GM19372 (cell line): ENCODE results near the gene ACSS2.

ENCODE experiments used
- ATAC-seq: cut with Tn5 transposase; IDR thresholded peaks from one replicate; pipeline ENCODE4 v1.9.1; 2021; ENCODE audit warnings: mild to moderate bottlenecking, low read depth, moderate library complexity; ENCODE audit not compliant: unreplicated experiment

The ACSS2 gene, protein sequence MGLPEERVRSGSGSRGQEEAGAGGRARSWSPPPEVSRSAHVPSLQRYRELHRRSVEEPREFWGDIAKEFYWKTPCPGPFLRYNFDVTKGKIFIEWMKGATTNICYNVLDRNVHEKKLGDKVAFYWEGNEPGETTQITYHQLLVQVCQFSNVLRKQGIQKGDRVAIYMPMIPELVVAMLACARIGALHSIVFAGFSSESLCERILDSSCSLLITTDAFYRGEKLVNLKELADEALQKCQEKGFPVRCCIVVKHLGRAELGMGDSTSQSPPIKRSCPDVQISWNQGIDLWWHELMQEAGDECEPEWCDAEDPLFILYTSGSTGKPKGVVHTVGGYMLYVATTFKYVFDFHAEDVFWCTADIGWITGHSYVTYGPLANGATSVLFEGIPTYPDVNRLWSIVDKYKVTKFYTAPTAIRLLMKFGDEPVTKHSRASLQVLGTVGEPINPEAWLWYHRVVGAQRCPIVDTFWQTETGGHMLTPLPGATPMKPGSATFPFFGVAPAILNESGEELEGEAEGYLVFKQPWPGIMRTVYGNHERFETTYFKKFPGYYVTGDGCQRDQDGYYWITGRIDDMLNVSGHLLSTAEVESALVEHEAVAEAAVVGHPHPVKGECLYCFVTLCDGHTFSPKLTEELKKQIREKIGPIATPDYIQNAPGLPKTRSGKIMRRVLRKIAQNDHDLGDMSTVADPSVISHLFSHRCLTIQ

DNA sequence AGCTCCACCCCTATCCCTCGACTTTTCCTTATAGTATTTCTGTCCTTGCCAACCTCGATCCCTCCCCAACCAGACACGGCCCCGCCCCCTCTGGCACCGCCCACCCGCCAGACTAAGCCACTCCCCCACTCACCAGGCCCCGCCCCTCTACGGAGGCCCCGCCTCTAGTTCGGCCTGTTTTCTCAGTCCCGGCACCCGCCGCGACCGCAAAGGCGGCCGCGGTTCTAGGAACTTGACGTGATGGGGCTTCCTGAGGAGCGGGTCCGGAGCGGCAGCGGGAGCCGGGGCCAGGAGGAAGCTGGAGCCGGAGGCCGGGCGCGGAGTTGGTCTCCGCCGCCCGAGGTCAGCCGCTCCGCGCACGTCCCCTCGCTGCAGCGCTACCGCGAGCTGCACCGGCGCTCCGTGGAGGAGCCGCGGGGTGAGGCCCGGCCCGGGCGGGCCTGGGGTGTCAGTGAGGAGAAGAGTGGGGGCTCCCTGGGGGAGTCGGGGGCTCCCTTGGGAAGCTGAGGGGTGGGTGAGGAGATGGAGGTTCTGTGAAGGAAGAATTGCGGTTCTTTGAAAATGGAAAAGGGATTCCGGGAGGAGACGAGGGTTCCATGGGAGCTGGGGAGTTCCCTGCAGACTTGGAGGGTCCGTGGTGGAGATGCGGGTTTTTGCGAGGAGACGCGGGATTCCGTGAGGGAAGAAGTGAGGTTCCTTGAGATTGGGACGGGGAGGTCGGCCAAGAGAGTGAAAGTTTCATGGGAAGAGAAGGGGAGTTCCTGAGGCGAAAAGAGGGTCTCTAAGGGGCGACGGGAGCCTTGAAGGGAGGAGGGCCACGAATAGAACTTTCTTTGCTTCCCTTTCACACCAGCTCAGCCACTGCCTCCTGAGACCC is at the start of gene ACSS2:
TSS of gene ACSS2 (plus strand) at position 207 of the 877 bp plus-strand sequence. CDS start at position 241, 34 bp downstream.
- ATAC-seq: peak; percentile 28

DNA sequence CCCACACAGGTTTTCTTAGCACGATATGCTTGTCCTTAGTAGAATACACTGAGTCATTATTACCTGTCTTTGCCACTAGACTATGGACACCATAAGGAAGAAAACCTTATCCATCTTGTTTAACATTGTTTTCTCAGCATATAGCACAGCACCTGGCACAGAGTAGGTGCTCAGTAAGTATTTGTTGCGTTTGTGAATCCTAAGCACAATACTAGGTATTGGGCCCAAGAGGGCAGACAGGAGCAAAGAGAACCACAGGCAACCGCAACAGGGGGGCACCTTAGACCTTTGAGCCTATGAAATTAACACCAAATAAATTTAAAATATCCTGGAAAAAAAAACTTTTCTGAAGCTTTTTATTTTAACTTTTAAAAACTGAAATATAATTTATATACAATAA is 47.2 kb upstream of the ACSS2 start:
- no peak for ATAC-seq

DNA sequence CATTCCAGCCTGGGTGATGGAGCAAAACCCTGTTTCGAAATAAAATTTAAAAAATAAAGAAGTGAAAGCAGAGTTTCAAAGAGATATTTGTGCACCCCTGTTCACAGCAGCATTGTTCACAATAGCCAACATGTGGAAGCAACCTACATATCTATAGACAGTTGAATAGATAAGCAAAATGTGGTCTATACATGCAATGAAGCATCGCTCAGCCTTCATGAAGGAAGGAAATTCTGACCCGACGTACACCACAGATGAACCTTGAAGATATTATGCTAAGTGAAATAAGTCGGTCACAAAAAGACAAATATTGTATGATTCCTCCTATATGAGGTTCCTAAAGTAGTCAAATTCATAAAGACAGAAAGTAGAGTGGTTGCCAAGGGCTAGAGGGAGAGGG is 44.5 kb upstream of the ACSS2 start:
- no peak for ATAC-seq

DNA sequence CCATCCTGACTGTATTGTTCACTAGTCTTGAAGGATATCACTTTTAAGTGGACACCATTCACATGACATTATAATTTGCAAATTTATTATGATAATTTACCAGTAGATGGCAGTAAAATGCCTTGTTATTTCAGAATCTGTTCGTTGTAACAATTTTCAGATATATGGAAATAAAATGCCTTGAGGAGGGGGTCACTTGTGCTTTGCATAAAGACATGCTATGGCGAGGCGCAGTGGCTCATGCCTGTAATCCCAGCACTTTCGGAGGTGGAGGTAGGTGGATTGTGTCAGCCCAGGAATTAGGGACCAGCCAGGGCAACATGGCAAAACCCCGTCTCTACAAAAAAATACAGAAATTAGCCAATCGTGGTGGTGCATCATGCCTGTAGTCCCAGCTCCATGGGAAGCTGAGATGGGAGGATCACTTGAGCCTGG is 41.9 kb upstream of the ACSS2 start:
- ATAC-seq: no peak

DNA sequence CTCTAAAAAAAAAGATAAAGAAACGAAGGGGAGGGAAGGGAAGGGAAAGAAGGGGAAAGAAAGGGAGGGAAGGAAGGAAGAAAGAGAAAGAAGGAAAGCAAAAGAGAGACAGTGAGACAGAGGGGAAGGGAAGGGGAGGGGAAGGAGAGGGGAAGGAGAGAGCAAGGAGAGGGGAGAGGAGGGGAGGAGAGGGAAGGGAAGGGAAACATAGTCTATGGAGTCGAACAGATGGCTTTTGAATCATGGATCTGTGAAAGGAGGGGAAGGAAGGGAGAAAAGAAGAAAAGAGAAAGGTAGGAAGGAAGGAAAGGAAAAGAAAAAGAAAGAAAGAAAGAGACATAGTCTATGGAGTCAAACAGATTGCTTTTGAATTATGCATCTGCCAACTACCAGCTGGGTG is 34.3 kb upstream of the ACSS2 start:
- ATAC-seq: no peak

DNA sequence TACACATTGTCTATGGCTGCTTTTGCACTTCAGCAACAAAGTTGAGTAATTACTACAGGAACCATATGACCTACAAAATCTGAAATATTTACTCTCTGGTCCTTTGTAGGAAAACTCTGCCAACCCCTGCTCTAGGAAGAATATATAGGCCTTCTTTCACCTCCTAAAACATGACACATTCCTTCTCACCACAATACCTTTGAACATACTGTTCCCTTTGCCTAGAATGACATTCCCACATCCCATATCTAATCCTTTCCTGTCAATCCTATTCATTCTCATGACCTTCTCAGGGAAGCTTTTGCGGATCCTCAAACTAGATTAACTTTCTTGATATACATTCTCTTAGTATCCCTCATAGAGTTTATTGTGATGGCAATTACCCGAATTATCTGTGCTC is 33.0 kb upstream of the ACSS2 start:
- ATAC-seq: no peak

DNA sequence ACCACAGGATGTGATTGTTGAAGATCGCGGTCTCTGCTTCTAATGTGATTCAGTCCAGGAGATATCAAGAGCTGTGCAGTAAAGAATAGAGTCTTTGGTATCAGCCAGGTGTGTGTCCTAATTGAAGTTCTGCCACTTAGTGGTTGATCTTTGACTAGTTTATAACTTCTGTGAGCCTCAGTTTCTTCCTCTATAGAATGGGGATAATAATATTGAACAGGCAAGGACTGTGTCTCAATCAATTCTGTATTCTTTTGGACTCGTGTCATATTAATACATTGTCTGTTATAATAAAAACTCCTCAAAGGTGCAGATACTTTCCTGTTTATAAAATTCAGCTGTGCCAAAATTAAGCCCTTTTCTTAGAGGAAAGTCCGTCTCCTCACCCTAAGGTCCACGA is 27.8 kb upstream of the ACSS2 start:
- no peak for ATAC-seq

DNA sequence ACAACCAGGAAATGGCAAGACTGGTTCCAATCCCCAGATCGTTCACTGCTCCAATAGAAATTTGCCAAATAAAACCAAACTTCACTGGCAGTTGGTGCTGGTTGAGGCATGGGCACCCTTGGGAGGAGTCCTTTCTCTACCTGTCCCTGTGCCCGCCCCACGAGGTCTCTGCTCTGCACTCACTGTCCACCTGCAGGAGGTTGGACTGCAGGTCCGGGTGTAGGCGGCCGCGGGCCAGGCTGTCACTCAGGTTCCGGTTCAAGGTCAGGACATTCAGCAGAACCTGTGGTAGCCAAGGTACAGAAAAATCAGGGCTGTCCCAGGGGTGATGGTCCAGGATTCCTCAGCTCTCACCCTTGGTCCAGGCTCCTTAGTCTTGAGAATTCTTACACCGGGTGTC is 26.6 kb upstream of the ACSS2 start:
- no peak for ATAC-seq

DNA sequence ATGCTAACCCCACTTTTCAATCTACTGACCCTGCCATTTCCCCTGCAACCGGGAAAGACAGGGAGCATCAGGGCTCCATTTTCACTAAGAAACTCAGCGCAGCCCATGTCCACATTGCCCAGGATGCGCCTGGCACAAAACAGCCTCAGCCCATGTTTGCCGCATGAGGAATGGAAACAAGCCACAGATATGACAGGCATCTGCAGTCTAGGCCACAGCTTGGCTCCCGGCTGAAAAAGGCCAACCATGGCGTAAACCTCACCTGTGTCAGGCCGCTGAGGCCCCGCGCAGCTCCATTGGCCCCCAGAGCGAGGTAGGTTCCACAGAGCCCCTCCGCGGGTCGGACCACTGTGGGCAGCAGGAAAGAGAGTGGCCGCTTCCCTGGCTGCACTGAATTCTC is 25.4 kb upstream of the ACSS2 start:
- ATAC-seq: no peak

DNA sequence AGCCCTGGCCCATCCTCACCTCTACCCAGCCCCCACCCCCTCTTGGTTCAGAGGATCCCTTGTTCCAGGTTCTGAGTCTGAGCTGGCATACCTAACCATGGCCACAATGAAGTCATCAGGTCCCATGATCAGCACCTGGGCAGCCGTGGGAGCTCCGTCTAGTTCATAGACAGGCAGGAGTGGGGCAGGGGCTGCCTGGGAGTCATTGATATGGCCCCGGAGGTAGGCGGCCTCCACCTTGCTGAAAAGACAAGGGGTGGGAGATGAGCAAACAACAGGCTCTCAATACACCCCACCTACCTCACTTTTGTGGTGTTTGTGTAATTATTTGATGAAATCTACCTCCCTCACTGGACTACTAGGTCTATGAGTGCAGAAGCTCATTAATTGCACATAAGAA is 24.1 kb upstream of the ACSS2 start:
- no peak for ATAC-seq

DNA sequence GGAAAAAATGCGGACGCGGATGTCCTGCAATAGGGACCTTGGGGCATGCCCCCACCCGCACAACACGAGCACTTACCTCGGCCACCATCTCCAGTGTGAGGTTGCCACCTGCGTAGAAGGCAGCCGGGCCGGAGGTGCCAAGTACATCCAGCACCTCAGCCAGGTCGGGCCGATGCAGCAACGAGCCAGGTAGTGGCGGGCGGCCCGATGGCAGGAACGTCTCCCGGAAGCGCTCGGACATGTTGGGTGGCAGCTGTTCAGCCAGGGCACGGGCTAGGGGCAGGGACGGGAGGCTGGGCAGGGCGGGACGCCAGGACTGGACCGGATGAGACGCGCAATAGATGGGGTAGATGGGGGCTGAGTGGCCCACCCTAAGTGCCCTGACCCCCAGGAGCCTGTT is 17.0 kb upstream of the ACSS2 start:
- no peak for ATAC-seq

DNA sequence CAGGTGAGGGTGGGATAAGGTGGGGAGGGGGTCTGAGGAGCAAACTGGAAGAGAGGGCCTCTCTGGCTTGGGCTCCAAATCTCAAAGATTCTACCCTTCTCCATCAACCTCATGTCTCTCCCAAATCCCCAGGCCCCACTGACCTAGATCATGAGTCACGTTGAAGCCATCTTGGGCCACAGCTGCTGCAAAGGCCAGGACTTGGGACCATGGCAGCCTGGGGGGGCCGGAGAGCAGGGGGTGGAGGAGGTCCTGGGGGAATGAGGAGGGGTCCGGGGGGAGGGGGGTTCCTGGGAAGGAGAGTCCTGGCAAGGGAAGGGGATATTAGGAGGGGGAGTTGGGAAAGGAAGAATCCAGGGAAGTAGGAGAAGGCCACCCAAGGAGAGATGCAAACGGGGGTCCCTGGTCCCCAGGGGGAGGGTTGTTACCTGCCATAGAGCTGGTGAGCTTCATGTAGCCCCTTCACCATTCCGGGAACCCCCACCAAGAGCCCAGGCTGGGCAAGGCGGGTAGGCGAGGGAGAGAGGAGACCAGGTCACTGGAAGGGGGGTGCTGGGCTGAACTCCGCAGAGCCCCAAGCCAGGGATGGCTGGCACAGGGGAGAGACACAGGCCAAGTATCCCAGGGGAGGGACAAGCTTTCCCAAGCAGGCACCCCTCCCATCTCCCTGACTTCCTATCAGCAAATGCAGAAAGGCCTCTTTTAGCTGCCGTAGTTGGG is 16.4 kb upstream of the ACSS2 start:
- no peak for ATAC-seq

DNA sequence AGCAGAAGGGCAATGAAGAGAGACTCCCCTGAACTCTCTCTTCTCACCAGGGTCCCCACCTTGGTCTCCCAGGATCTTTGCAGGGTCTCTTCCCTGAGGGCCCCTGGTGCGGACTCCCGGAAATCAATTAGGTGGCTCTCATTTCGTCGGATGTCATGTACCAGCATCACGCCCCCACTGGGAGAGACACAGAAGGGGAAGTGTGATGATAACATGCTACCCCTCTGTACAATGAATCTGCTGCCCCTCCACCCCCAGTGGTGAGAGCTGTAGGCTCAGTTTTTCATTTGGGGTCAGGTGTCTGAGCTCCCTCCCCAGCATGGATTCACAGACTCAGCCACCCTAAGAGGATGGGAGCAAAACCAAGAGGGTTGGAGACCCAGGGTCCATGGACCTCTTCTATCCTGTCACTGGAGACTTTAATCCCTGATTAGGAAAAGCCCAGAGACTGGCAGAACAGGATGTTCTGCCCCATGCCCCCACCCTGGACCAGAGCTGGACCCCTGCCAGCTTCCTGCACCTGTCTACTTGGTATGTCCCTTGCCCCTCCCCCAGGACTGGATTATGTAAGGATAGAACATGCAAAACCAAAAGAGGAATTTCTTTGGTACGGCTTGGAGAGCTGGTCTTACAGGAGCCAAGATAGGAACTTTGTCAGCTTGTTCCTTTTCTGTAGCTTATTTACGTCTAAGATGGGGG is 14.9 kb upstream of the ACSS2 start:
- no peak for ATAC-seq

DNA sequence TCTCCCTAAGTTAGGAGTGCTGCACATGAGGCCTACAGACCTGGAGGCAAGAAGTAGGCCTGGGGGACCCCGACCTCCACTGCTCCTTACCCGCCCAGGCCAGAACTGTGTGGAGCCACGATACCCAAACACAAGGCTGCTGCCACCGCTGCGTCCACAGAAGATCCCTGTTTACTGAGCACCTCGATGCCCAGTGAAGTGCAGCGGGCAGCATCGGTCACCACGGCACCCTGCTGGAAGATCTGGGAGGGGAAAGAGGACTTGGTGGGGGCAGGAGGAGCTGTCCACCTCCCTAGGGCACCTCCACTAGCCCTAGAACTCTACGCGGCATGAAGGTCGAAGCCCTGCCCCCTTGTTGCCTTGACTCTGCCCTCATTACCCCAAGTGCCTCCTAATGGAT is 13.7 kb upstream of the ACSS2 start:
- ATAC-seq: no peak

DNA sequence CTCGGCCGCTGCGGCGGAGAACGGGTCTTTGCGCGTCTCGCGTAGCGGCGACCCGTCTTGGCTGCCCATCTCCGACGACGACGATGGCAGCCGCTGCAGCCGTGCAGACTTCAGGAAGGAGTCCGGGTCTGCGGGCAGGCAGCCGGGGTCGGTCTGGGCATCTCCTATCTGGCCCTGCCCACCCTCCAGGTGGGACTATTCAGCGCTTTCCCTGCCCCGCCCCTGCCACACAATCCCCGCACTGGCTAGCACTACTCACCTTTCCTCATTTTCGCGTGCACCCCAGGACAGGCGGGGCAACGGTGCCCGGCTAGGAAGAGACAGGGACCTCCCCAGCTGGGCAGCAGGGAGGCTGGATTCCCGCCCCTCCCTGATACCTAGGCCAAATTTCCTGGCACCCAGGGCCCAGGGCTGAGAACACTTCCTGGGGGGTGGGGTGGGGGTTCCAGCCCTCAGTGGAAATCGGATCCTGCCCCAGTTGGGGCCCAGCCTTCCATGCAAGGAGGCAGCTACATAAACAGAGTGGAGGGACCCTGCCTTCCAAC is 12.9 kb upstream of the ACSS2 start:
- ATAC-seq: no peak

DNA sequence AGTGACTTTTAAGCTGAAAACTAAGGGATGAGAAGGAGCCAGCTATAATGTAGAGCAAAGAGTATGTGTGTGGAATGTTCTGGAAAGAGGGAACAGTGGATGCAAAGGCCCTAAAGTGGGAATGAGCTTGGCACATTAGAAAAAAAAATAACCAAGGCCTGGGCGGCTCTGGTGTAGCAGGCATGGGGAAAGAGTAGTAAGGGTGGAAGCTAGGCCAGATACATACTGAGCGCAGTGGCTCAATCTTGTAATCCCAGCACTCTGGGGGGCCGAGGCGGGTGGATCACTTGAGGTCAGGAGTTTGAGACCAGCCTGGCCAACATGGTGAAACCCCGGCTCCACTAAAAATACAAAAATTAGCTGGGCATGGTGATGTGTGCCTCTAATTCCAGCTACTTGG is 12.2 kb upstream of the ACSS2 start:
- ATAC-seq: no peak

DNA sequence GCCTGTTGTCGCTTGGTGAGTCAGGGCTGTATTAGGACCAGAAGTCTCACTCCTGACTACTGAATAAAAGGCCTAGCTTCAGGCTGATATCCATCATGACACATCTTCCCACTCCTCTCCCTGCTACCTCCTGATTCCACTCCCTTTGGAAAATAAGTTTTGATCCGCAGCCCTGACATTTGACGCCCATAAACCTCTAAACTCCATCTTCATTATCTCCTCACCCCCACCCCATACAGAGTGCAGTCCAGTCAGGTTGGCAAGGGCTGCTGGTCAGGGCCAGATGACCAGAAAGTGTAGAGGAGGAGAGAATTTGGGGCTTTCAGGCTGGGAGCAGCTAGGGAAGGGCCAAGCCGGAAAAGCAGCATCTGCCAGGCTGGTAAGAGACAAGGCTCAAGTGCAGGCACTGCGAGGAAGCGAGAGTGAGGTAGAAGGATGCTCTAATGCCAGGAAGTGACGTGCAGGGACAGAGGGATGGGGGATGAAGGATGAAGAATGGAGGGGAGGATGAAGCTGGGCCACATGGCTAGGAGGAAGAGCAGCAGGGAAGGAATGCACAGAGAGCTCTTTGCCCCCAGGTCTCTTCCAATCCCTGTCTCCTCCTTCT is 5.0 kb upstream of the ACSS2 start:
- ATAC-seq: no peak

DNA sequence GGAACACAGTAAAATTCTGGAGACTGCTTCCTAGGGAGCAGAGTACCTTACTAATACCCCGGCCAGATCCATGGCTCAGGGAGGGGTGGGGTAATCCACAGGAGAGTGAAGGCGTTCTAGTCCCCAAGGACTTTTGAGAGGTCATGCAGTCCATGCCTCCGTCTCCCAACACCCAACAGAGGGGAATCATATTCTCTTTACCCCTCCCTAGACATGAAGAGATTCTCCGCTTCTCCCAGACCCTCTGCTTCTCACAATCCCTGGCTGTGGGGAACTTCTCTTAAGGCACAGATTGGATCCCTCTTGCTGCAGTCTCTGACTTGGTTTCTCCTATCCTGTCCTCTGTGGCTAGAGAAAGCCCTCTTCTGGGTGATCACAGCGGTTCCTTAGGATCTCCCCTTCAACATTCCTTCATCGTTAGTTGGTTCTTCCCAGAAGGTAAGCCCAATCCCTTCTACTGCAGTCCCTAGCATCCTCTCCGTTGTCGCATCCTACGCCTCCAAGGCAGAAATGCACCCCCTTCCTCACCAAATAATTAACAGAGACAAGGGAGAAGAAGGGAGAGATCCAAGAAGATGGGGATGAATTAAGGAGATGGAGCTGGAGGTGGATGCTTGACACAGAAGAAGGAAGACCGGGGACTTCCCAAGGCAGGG is 4.3 kb upstream of the ACSS2 start:
- ATAC-seq: no peak
